ENCODE measurements around the gene CCDC116. TPM values are rescaled to one million over a fixed set of nuclear protein-coding genes. Genes with fewer than 3 reads are reported as not detected.

Gene CCDC116
- total RNA-seq, 1 donor from 2014 or later, result not detected

- Mint-ChIP-seq H3K36me3 (no peaks in the 10 kb centered on the region), H3K27me3 (ENCODE audit: insufficient read depth, low read depth) (peaks cover 16% of the 10 kb centered on the region), H3K4me3 (no peak overlapping the region), H3K9me3 (peaks cover 6% of the 10 kb centered on the region), H3K27ac (no peak overlapping the region), H3K4me1 (peaks cover 27% of the 10 kb centered on the region)
- Histone ChIP-seq H3K4me3 (no peak overlapping the region), H3K9ac (no peak overlapping the region), H4K20me1 (ENCODE audit: low read depth) (peaks cover 10% of the 10 kb centered on the region), H3K36me3 (no peaks in the 10 kb centered on the region), H3F3A (ENCODE audit: low read depth) (peaks cover 37% of the 10 kb centered on the region), H2AFZ (replicated peaks) (no peak overlapping the region), H3K4me2 (no peak overlapping the region), H3K27ac (no peak overlapping the region), H3K27me3 (no peaks in the 10 kb centered on the region), H3K79me2 (ENCODE audit: low read depth) (no peaks in the 10 kb centered on the region), H3K9me3 (ENCODE audit: low read depth) (no peaks in the 10 kb centered on the region), H3K4me1 (peaks cover 6% of the 10 kb centered on the region)
- TF ChIP-seq CTCF (IDR thresholded peaks at IDR 0.05), result no peak
- no peak for TF ChIP-seq EZH2phosphoT487 (IDR thresholded peaks at IDR 0.05)
- no peak for TF ChIP-seq EZH2 (IDR thresholded peaks at IDR 0.05)
- DNase-seq (ENCODE audit: low spot score), result no peak
These were observed 28.3 kb downstream of the CCDC116 start for GRCh38 chr22:21660904-21661303.

GRCh38 chr22:21661991-21662390 lies 29.4 kb downstream of the CCDC116 start:
- Mint-ChIP-seq H3K4me1 (peaks cover 23% of the 10 kb centered on the region), H3K27ac (no peak overlapping the region), H3K36me3 (no peaks in the 10 kb centered on the region), H3K27me3 (ENCODE audit: insufficient read depth, low read depth) (peaks cover 15% of the 10 kb centered on the region), H3K9me3 (peaks cover 6% of the 10 kb centered on the region), H3K4me3 (peak overlapping the region; percentile 43)
- Histone ChIP-seq H3K9me3 (ENCODE audit: low read depth) (no peaks in the 10 kb centered on the region), H3K79me2 (ENCODE audit: low read depth) (peaks cover 3% of the 10 kb centered on the region), H3K27me3 (no peaks in the 10 kb centered on the region), H3K27ac (no peak overlapping the region), H3K4me1 (peaks cover 10% of the 10 kb centered on the region), H4K20me1 (ENCODE audit: low read depth) (peaks cover 2% of the 10 kb centered on the region), H3F3A (ENCODE audit: low read depth) (peaks cover 32% of the 10 kb centered on the region), H3K4me3 (no peak overlapping the region), H3K9ac (no peak overlapping the region), H3K36me3 (no peaks in the 10 kb centered on the region), H2AFZ (replicated peaks) (no peak overlapping the region), H3K4me2 (no peak overlapping the region)
- DNase-seq (ENCODE audit: low spot score), result no peak
- no peak for TF ChIP-seq EZH2phosphoT487 (IDR thresholded peaks at IDR 0.05)
- no peak for TF ChIP-seq EZH2 (IDR thresholded peaks at IDR 0.05)
- no peak for TF ChIP-seq CTCF (IDR thresholded peaks at IDR 0.05)

- no peak for DNase-seq (ENCODE audit: low spot score)
- Mint-ChIP-seq H3K4me1 (peaks cover 19% of the 10 kb centered on the region), H3K27me3 (ENCODE audit: insufficient read depth, low read depth) (peaks cover 11% of the 10 kb centered on the region), H3K4me3 (peak overlapping the region; percentile 57), H3K9me3 (peaks cover 6% of the 10 kb centered on the region), H3K36me3 (no peaks in the 10 kb centered on the region), H3K27ac (no peak overlapping the region)
- no peak overlapping the region for H3K4me3 ChIP-seq
- no peak overlapping the region for H3K9ac ChIP-seq
- H3K27me3 ChIP-seq, result no peaks in the 10 kb centered on the region
- peaks cover 14% of the 10 kb centered on the region for H3F3A ChIP-seq (ENCODE audit: low read depth)
- no peak overlapping the region for H3K27ac ChIP-seq
- no peaks in the 10 kb centered on the region for H4K20me1 ChIP-seq (ENCODE audit: low read depth)
- no peak overlapping the region for H3K4me2 ChIP-seq
- H3K36me3 ChIP-seq, result no peaks in the 10 kb centered on the region
- TF ChIP-seq EZH2phosphoT487 (IDR thresholded peaks at IDR 0.05), result no peak
- no peak for TF ChIP-seq CTCF (IDR thresholded peaks at IDR 0.05)
- no peak for TF ChIP-seq EZH2 (IDR thresholded peaks at IDR 0.05)
- no peaks in the 10 kb centered on the region for H3K9me3 ChIP-seq (ENCODE audit: low read depth)
- H2AFZ ChIP-seq (replicated peaks), result no peak overlapping the region
- H3K79me2 ChIP-seq (ENCODE audit: low read depth), result peaks cover 14% of the 10 kb centered on the region
- H3K4me1 ChIP-seq, result peaks cover 4% of the 10 kb centered on the region
These were observed 31.2 kb downstream of the CCDC116 start for GRCh38 chr22:21663738-21664137.
